ENCODE data around the gene CAVIN2.

The CAVIN2 gene

GRCh38 chr2:191853843-191854242 lies 7.0 kb upstream of the CAVIN2 start:
- H3K9me3 ChIP-seq (ENCODE audit: insufficient read depth, low read depth, low read length): no peaks in the 10 kb centered on the region
- H3K79me2 ChIP-seq (ENCODE audit: insufficient read depth, low read length): no peaks in the 10 kb centered on the region
- no peak overlapping the region for H3K9ac ChIP-seq (ENCODE audit: low read depth, low read length, poor library complexity, severe bottlenecking)
- peak overlapping the region; percentile 38 for H3K4me3 ChIP-seq (ENCODE audit: low read length, poor library complexity, severe bottlenecking)
- H4K20me1 ChIP-seq (ENCODE audit: insufficient read depth, low read length, poor library complexity, severe bottlenecking): no peaks in the 10 kb centered on the region
- no peaks in the 10 kb centered on the region for H3K36me3 ChIP-seq (ENCODE audit: insufficient read depth, low read length)
- H3K27me3 ChIP-seq (ENCODE audit: insufficient read depth, low read length, poor library complexity, severe bottlenecking): no peaks in the 10 kb centered on the region
- no peaks in the 10 kb centered on the region for H3K9me2 ChIP-seq (replicated peaks; ENCODE audit: low read depth, low read length)
- H3K4me1 ChIP-seq (ENCODE audit: insufficient read depth, low read length, poor library complexity, severe bottlenecking): peaks cover 16% of the 10 kb centered on the region
- TF ChIP-seq EZH2phosphoT487 (IDR thresholded peaks at IDR 0.05; ENCODE audit: borderline replicate concordance): 0 out of 2 replicates have a peak, but pooled peaks have one; percentile 3
- no peak for TF ChIP-seq CTCF (conservative IDR thresholded peaks at IDR 0.05; ENCODE audit: low read length)
- peak overlapping the region; percentile 69 for H3K4me2 ChIP-seq (ENCODE audit: low read depth, low read length, poor library complexity, severe bottlenecking)
- no peaks in the 10 kb centered on the region for H3F3A ChIP-seq (ENCODE audit: low read depth)
- no peak overlapping the region for H2AFZ ChIP-seq (ENCODE audit: low read length)

DNA sequence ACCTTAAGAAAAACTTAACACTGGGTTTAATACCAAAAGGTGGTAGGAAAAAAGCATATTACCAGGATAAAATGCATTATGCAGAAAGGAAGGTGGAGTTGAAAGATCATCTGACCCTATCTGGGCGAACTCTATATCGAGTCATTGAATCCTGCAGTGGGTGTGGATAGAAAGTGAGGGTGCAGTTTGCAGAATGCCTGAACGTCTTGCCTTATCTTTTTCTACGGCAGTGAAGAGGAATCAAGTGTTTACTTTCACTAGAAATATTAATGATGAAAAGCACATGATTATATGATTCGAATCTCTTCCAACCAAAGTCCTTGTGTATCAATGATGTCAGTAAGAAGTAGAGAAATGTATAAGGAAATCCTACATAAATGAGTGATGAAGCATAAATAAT lies 4.3 kb upstream of the CAVIN2 start:
- Histone ChIP-seq H3K79me2 (ENCODE audit: insufficient read depth, low read length) (no peaks in the 10 kb centered on the region), H3K4me3 (ENCODE audit: low read length, poor library complexity, severe bottlenecking) (no peak overlapping the region), H3K36me3 (ENCODE audit: insufficient read depth, low read length) (no peaks in the 10 kb centered on the region), H3K9me2 (replicated peaks; ENCODE audit: low read depth, low read length) (no peaks in the 10 kb centered on the region), H3K4me2 (ENCODE audit: low read depth, low read length, poor library complexity, severe bottlenecking) (no peak overlapping the region), H3K9me3 (ENCODE audit: insufficient read depth, low read depth, low read length) (no peaks in the 10 kb centered on the region), H3K4me1 (ENCODE audit: insufficient read depth, low read length, poor library complexity, severe bottlenecking) (peaks cover 16% of the 10 kb centered on the region), H3K27me3 (ENCODE audit: insufficient read depth, low read length, poor library complexity, severe bottlenecking) (no peaks in the 10 kb centered on the region), H4K20me1 (ENCODE audit: insufficient read depth, low read length, poor library complexity, severe bottlenecking) (no peaks in the 10 kb centered on the region), H3F3A (ENCODE audit: low read depth) (no peaks in the 10 kb centered on the region), H2AFZ (ENCODE audit: low read length) (no peak overlapping the region), H3K9ac (ENCODE audit: low read depth, low read length, poor library complexity, severe bottlenecking) (no peak overlapping the region)
- TF ChIP-seq CTCF (conservative IDR thresholded peaks at IDR 0.05; ENCODE audit: low read length) (no peak), EZH2phosphoT487 (IDR thresholded peaks at IDR 0.05; ENCODE audit: borderline replicate concordance) (no peak)

GRCh38 chr2:191848771-191849767 lies 2.2 kb upstream of the CAVIN2 start:
- H3K27me3 ChIP-seq (ENCODE audit: insufficient read depth, low read length, poor library complexity, severe bottlenecking): no peaks in the 10 kb centered on the region
- peaks cover 9% of the 10 kb centered on the region for H3K4me1 ChIP-seq (ENCODE audit: insufficient read depth, low read length, poor library complexity, severe bottlenecking)
- H3F3A ChIP-seq (ENCODE audit: low read depth): no peaks in the 10 kb centered on the region
- no peaks in the 10 kb centered on the region for H4K20me1 ChIP-seq (ENCODE audit: insufficient read depth, low read length, poor library complexity, severe bottlenecking)
- no peak overlapping the region for H3K4me3 ChIP-seq (ENCODE audit: low read length, poor library complexity, severe bottlenecking)
- no peaks in the 10 kb centered on the region for H3K9me3 ChIP-seq (ENCODE audit: insufficient read depth, low read depth, low read length)
- H3K79me2 ChIP-seq (ENCODE audit: insufficient read depth, low read length): no peaks in the 10 kb centered on the region
- H3K36me3 ChIP-seq (ENCODE audit: insufficient read depth, low read length): no peaks in the 10 kb centered on the region
- TF ChIP-seq CTCF (conservative IDR thresholded peaks at IDR 0.05; ENCODE audit: low read length): no peak
- TF ChIP-seq EZH2phosphoT487 (IDR thresholded peaks at IDR 0.05; ENCODE audit: borderline replicate concordance): no peak
- H3K9me2 ChIP-seq (replicated peaks; ENCODE audit: low read depth, low read length): no peaks in the 10 kb centered on the region
- H3K9ac ChIP-seq (ENCODE audit: low read depth, low read length, poor library complexity, severe bottlenecking): no peak overlapping the region
- H3K4me2 ChIP-seq (ENCODE audit: low read depth, low read length, poor library complexity, severe bottlenecking): no peak overlapping the region
- no peak overlapping the region for H2AFZ ChIP-seq (ENCODE audit: low read length)
